Endothelial cell of umbilical vein (primary cell): ENCODE data around the gene G6PC1. TPM values are rescaled to one million over a fixed set of nuclear protein-coding genes. Genes with fewer than 3 reads are reported as not detected.

ENCODE experiments used
- BruUV-seq: library from RNA; stranded (reverse); fragments of 400-500 nt; replicated peaks from 2 replicates; lab custom pipeline; 2021; lab: Mats Ljungman, UMichigan
- CTCF ChIA-PET: fragments of 300-600, 350-600 bp; sonication (Branson Sonifier 250); formaldehyde crosslinking; loops from one replicate; lab custom pipeline; 2021; ENCODE audit warnings: antibody characterized with exemption, inconsistent platforms; lab: Charles Lee
- POLR2A ChIA-PET: fragments of 300-600, 350-600 bp; sonication (Branson Sonifier 250); formaldehyde crosslinking; loops from one replicate; lab custom pipeline; 2021; ENCODE audit warnings: antibody characterized with exemption, inconsistent platforms; lab: Charles Lee
- DNase-seq: peaks from one replicate; pipeline ENCODE4 v3.0.0-alpha.2; 2011; ENCODE audit warnings: low read depth, low spot score
- FAIRE-seq: peaks from 2 replicates; lab custom pipeline; 2011; peaks lifted over from hg19 to GRCh38; lab: Jason Lieb, UNC
- H2AFZ ChIP-seq: 2 replicates; pipeline ENCODE4 v1.6.0; 2012; ENCODE audit warnings: low read depth, low read length, control low read depth, inconsistent platforms
- H3K27ac ChIP-seq: 2 replicates; pipeline ENCODE4 v1.5.1; 2011; ENCODE audit warnings: low read depth, mild to moderate bottlenecking, control low read depth, low read length, moderate library complexity; ENCODE audit not compliant: insufficient read depth
- H3K27me3 ChIP-seq, 2 experiments: 2 replicates each; pipeline versions ENCODE4 v1.6.0 to v1.6.1; 2011; ENCODE audit warnings: low read length in 2 of 2, mixed read lengths in 1 of 2; ENCODE audit not compliant: control insufficient read depth in 2 of 2, insufficient read depth in 2 of 2
- H3K36me3 ChIP-seq, 2 experiments: 2 replicates in 1 of 2; 3 replicates in 1 of 2; pipeline ENCODE4 v1.5.1; 2011; ENCODE audit warnings: low read length in 2 of 2, mild to moderate bottlenecking in 1 of 2, moderate library complexity in 1 of 2; ENCODE audit not compliant: control insufficient read depth in 2 of 2, insufficient read depth in 2 of 2; ENCODE audit errors: extremely low read depth in 1 of 2
- H3K4me1 ChIP-seq: 3 replicates; pipeline ENCODE4 v1.5.1; 2011; ENCODE audit warnings: mild to moderate bottlenecking, low read length; ENCODE audit not compliant: control insufficient read depth, insufficient read depth; ENCODE audit errors: extremely low read depth
- H3K4me2 ChIP-seq: 2 replicates; pipeline ENCODE4 v1.6.1; 2011; ENCODE audit warnings: low read length, control low read depth, mixed read lengths; ENCODE audit not compliant: insufficient read depth
- H3K4me3 ChIP-seq, 3 experiments: fragments of 200-600 bp in 1 of 3; sonication (generic), shearing (Covaris generic) in 1 of 3; replicated peaks in 1 of 3; 2 replicates each; pipeline ENCODE4 v1.5.1; 2011 to 2016; ENCODE audit warnings: control low read depth in 3 of 3, low read length in 3 of 3, mild to moderate bottlenecking in 2 of 3, inconsistent platforms in 1 of 3, low read depth in 1 of 3, moderate library complexity in 1 of 3; ENCODE audit not compliant: insufficient read depth in 1 of 3
- H3K79me2 ChIP-seq: 2 replicates; pipeline ENCODE4 v1.6.0; 2012; ENCODE audit warnings: low read length, inconsistent platforms; ENCODE audit not compliant: control insufficient read depth, insufficient read depth
- H3K9ac ChIP-seq: replicated peaks from 2 replicates; pipeline ENCODE3; 2011; ENCODE audit warnings: low read length, control low read depth; ENCODE audit not compliant: insufficient read depth; ENCODE audit errors: extremely low read depth
- H3K9me1 ChIP-seq: replicated peaks from 3 replicates; pipeline ENCODE4 v1.6.0; 2011; ENCODE audit warnings: mild to moderate bottlenecking, low read length; ENCODE audit not compliant: control insufficient read depth, insufficient read depth; ENCODE audit errors: extremely low read depth
- H3K9me3 ChIP-seq: replicated peaks from 2 replicates; pipeline ENCODE4 v1.5.1; 2012; ENCODE audit warnings: low read length, inconsistent platforms; ENCODE audit not compliant: control insufficient read depth, insufficient read depth
- H4K20me1 ChIP-seq: replicated peaks from 2 replicates; pipeline ENCODE3; 2011; ENCODE audit warnings: mild to moderate bottlenecking, low read length; ENCODE audit not compliant: control insufficient read depth, insufficient read depth; ENCODE audit errors: extremely low read depth
- EZH2 ChIP-seq: IDR thresholded peaks from 2 replicates; pipeline ENCODE4 v1.6.1; 2012; ENCODE audit warnings: borderline replicate concordance, low read depth, mild to moderate bottlenecking, moderate library complexity, low read length, inconsistent platforms; ENCODE audit not compliant: severe bottlenecking
- FOS ChIP-seq: IDR thresholded peaks from 2 replicates; pipeline ENCODE4 v1.6.1; 2011; ENCODE audit warnings: mild to moderate bottlenecking, low read length, moderate library complexity, borderline replicate concordance; ENCODE audit not compliant: insufficient read depth
- GATA2 ChIP-seq: IDR thresholded peaks from 2 replicates; pipeline ENCODE4 v1.7.0; 2011; ENCODE audit warnings: low read depth, mild to moderate bottlenecking, moderate library complexity, mixed read lengths, low read length; ENCODE audit not compliant: insufficient read length, insufficient read depth
- JUN ChIP-seq: IDR thresholded peaks from 2 replicates; pipeline ENCODE4 v1.6.1; 2011; ENCODE audit warnings: borderline replicate concordance, low read depth; ENCODE audit not compliant: insufficient read length, insufficient read depth
- MAX ChIP-seq: IDR thresholded peaks from 2 replicates; pipeline ENCODE4 v1.6.1; 2011; ENCODE audit not compliant: insufficient read depth, insufficient read length
- MYC ChIP-seq: IDR thresholded peaks from one replicate; pipeline ENCODE4 v1.6.1; 2011; ENCODE audit warnings: mild to moderate bottlenecking, low read depth, low read length
- POLR2A ChIP-seq: IDR thresholded peaks from 2 replicates; pipeline ENCODE4 v1.6.1; 2012; ENCODE audit warnings: low read depth, mild to moderate bottlenecking, control low read depth, low read length
- POLR2AphosphoS5 ChIP-seq: IDR thresholded peaks from 2 replicates; pipeline ENCODE4 v1.6.1; 2012; ENCODE audit warnings: low read depth, mild to moderate bottlenecking, control low read depth, low read length, moderate library complexity; ENCODE audit not compliant: insufficient read depth
- dilution Hi-C: fragments of 300-500 bp; cut with MboI; formaldehyde crosslinking; loops from one replicate; pipeline ENCODE4 v1.15.0; 2019; ENCODE audit warnings: low sequenced_read_pairs; ENCODE audit not compliant: extremely low pct_ligation_motif_present
- intact Hi-C: fragments of 100-400 bp; cut with micrococcal nuclease; formaldehyde crosslinking; loops from one replicate; pipeline ENCODE4 v1.10.0; 2022
- polyA plus RNA-seq, 4 experiments: library from polyadenylated mRNA; depleted of rRNA in 3 of 4; stranded (reverse) in 3 of 4; unstranded in 1 of 4; fragments of >200 nt; gene quantifications; 2 replicates each; pipeline versions ENCODE4 v1.2.1 to v1.2.3, GENCODE V29; 2011 to 2012; ENCODE audit warnings: missing spikeins in 1 of 4
- total RNA-seq: library from RNA; stranded (reverse); gene quantifications from 2 replicates; pipeline ENCODE4 v1.2.3, GENCODE V29; 2021
- TF ChIP-seq, protein P1 (sequence below), 2 donors: IDR thresholded peaks; 1 replicate in 1 of 2; 2 replicates in 1 of 2; pipeline ENCODE4 v1.5.1; 2011; ENCODE audit warnings: low read length in 2 of 2, mild to moderate bottlenecking in 2 of 2, moderate library complexity in 2 of 2, control low read depth in 1 of 2, inconsistent platforms in 1 of 2, low read depth in 1 of 2; ENCODE audit not compliant: insufficient read depth in 1 of 2; ENCODE audit errors: extremely low read depth in 1 of 2

G6PC1 gene
- total and polyA plus RNA-seq, 2 donors (not counting 3 experiments of a cell fraction or from before 2014, with no cell fraction given) = not detected

GRCh38 chr17:42901535-42902229 is 1.1 kb downstream of the G6PC1 start:
- ChIA-PET CTCF (interaction anchor here (1.5 to 1.6 kb wide), 3 partner anchors 10 to 27 kb away, joined by 3 to 6 read pairs (median 3); no protein-coding TSS in a partner anchor), POLR2A (no interaction called here)
- Histone ChIP-seq H3K4me2 (no peak overlapping the region), H3K9me3 (no peaks in the 10 kb centered on the region), H3K36me3 (no peaks in the 10 kb centered on the region), H4K20me1 (no peaks in the 10 kb centered on the region), H3K27me3 (peaks cover 6 to 9% of the 10 kb centered on the region in 2 experiments), H3K27ac (no peak overlapping the region), H2AFZ (no peak overlapping the region), H3K4me1 (no peaks in the 10 kb centered on the region), H3K9ac (no peak overlapping the region), H3K79me2 (no peaks in the 10 kb centered on the region), H3K9me1 (no peaks in the 10 kb centered on the region), H3K4me3 (no peak overlapping the region)
- FAIRE-seq = no peak
- TF ChIP-seq EZH2 (no peak), MYC (no peak), JUN (no peak), MAX (no peak), GATA2 (no peak), POLR2A (no peak), FOS (no peak), POLR2AphosphoS5 (no peak)
- TF ChIP-seq, protein P1, sequence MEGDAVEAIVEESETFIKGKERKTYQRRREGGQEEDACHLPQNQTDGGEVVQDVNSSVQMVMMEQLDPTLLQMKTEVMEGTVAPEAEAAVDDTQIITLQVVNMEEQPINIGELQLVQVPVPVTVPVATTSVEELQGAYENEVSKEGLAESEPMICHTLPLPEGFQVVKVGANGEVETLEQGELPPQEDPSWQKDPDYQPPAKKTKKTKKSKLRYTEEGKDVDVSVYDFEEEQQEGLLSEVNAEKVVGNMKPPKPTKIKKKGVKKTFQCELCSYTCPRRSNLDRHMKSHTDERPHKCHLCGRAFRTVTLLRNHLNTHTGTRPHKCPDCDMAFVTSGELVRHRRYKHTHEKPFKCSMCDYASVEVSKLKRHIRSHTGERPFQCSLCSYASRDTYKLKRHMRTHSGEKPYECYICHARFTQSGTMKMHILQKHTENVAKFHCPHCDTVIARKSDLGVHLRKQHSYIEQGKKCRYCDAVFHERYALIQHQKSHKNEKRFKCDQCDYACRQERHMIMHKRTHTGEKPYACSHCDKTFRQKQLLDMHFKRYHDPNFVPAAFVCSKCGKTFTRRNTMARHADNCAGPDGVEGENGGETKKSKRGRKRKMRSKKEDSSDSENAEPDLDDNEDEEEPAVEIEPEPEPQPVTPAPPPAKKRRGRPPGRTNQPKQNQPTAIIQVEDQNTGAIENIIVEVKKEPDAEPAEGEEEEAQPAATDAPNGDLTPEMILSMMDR (IDR thresholded peaks at IDR 0.05; ENCODE audit: extremely low read depth in 1 of 2, insufficient read depth in 1 of 2, low read depth in 1 of 2, low read length in 2 of 2) = no peak
- dilution Hi-C loops = no loop called here
- no peak for DNase-seq
- intact Hi-C loops = no loop called here
- no TSS peak for BruUV-seq
